Measurements from ENCODE around the gene CERT1. TPM values are rescaled to one million over a fixed set of nuclear protein-coding genes. Genes with fewer than 3 reads are reported as not detected.

Gene CERT1
- total RNA-seq, 6 donors from 2014 or later: 22.3 to 79.3 (median 58.0) TPM

GRCh38 chr5:75355236-75355635 lies 156.2 kb downstream of the CERT1 start:
- no peak for TF ChIP-seq POLR2A (IDR thresholded peaks at IDR 0.05)
- no peak for TF ChIP-seq EP300 (IDR thresholded peaks at IDR 0.05)
- TF ChIP-seq, protein P1, sequence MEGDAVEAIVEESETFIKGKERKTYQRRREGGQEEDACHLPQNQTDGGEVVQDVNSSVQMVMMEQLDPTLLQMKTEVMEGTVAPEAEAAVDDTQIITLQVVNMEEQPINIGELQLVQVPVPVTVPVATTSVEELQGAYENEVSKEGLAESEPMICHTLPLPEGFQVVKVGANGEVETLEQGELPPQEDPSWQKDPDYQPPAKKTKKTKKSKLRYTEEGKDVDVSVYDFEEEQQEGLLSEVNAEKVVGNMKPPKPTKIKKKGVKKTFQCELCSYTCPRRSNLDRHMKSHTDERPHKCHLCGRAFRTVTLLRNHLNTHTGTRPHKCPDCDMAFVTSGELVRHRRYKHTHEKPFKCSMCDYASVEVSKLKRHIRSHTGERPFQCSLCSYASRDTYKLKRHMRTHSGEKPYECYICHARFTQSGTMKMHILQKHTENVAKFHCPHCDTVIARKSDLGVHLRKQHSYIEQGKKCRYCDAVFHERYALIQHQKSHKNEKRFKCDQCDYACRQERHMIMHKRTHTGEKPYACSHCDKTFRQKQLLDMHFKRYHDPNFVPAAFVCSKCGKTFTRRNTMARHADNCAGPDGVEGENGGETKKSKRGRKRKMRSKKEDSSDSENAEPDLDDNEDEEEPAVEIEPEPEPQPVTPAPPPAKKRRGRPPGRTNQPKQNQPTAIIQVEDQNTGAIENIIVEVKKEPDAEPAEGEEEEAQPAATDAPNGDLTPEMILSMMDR (IDR thresholded peaks at IDR 0.05): no peak
- TF ChIP-seq POLR2AphosphoS5 (IDR thresholded peaks at IDR 0.05): no peak
- H3K27ac ChIP-seq: no peak overlapping the region
- H3K36me3 ChIP-seq: peaks cover 36 to 98% (median 81%) of the 10 kb centered on the region in 4 donors
- no peaks in the 10 kb centered on the region for H3K9me3 ChIP-seq
- ATAC-seq (ENCODE audit: low FRiP score in 2 of 2) (no peak), DNase-seq (no peak)
- no peaks in the 10 kb centered on the region for H3K27me3 ChIP-seq
- H3K4me3 ChIP-seq: no peak overlapping the region
- 96% methylated on average over 6 of the region's 6 CpGs for WGBS, 2 donors
- no peaks in the 10 kb centered on the region for H3K4me1 ChIP-seq

DNA sequence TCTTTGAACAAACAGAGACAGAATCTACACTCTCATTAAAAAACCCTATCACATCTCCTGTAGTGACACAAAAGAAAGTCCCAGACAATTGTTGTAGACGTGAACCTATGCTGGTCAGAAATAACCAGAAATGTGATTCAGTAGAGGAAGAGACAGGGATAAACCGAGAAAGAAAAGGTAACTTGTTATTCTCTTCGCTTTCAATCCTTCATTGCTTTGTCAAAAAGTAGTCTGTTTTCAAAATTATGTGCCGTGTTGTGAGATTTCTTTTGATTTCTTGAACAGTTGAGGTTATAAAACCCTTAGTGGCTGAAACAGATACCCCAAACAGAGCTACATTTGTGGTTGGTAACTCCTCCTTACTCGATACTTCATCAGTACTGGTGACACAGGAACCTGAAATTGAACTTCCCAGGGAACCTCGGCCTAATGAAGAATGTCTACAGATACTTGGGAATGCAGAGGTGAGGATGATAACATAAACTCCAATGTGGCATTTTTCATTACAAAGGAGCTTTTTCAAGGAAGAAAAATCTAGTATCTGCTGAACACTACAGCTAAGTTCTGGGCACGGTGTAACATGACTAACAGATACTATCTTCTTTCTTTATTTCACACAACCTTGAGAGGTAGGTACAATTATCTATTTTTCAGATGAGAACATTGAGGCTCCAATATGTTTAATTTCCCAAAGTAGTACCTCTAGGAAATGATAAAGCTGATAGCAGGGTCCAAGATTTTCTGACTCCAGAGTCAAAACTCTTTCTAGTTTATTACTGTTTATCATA lies 160.1 kb downstream of the CERT1 start:
- H3K4me1 ChIP-seq: no peaks in the 10 kb centered on the region
- WGBS, 2 donors: 89 to 90% methylated on average over 7 of the region's 7 CpGs
- TF ChIP-seq POLR2A (IDR thresholded peaks at IDR 0.05) (no peak), POLR2AphosphoS5 (IDR thresholded peaks at IDR 0.05) (no peak), EP300 (IDR thresholded peaks at IDR 0.05) (no peak)
- TF ChIP-seq, protein P1 (IDR thresholded peaks at IDR 0.05): no peak
- no peaks in the 10 kb centered on the region for H3K27me3 ChIP-seq
- H3K27ac ChIP-seq: no peak overlapping the region
- no peaks in the 10 kb centered on the region for H3K9me3 ChIP-seq
- peaks cover 19 to 98% (median 69%) of the 10 kb centered on the region in 4 donors for H3K36me3 ChIP-seq
- ATAC-seq (ENCODE audit: low FRiP score in 2 of 2) (no peak), DNase-seq (no peak)
- H3K4me3 ChIP-seq: no peak overlapping the region

- TF ChIP-seq POLR2A (IDR thresholded peaks at IDR 0.05): no peak
- TF ChIP-seq EP300 (IDR thresholded peaks at IDR 0.05): no peak
- TF ChIP-seq, protein P1 (IDR thresholded peaks at IDR 0.05): no peak
- no peak for TF ChIP-seq POLR2AphosphoS5 (IDR thresholded peaks at IDR 0.05)
- ATAC-seq (ENCODE audit: low FRiP score in 2 of 2) (no peak), DNase-seq (no peak)
- H3K4me3 ChIP-seq: no peak overlapping the region
- no peak overlapping the region for H3K27ac ChIP-seq
- peaks cover 23 to 97% (median 61%) of the 10 kb centered on the region in 4 donors for H3K36me3 ChIP-seq
- WGBS, 2 donors: 94 to 96% methylated on average over 2 of the region's 2 CpGs
- no peaks in the 10 kb centered on the region for H3K9me3 ChIP-seq
- no peaks in the 10 kb centered on the region for H3K27me3 ChIP-seq
- H3K4me1 ChIP-seq: no peaks in the 10 kb centered on the region
Measured at GRCh38 chr5:75349663-75350062, 161.8 kb downstream of the CERT1 start.

DNA sequence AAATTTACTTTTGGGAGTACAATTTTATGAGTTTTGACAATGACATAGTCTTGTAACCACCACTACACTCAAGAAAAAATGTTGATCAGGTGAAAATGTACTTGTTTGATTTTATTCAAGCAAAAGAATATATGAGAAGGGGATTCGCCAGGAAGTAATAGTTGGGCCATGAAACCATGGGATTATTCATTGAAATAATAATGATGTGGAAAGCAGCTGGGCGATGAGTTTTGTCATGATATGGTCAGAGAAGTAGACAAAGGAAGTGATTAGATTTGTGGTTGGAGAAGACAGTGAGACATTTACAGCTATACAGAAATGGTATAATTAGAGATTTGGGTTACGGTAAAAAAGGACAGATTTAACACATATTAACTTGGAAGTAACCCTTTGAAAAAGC lies 163.2 kb downstream of the CERT1 start:
- 83 to 90% methylated on average over 3 of the region's 3 CpGs for WGBS, 2 donors
- no peaks in the 10 kb centered on the region for H3K4me1 ChIP-seq
- H3K27ac ChIP-seq: no peak overlapping the region
- no peak overlapping the region for H3K4me3 ChIP-seq
- ATAC-seq (ENCODE audit: low FRiP score in 2 of 2) (no peak), DNase-seq (no peak)
- no peaks in the 10 kb centered on the region for H3K27me3 ChIP-seq
- TF ChIP-seq, protein P1 (IDR thresholded peaks at IDR 0.05): no peak
- TF ChIP-seq POLR2AphosphoS5 (IDR thresholded peaks at IDR 0.05): no peak
- no peak for TF ChIP-seq POLR2A (IDR thresholded peaks at IDR 0.05)
- TF ChIP-seq EP300 (IDR thresholded peaks at IDR 0.05): no peak
- peaks cover 25 to 92% (median 57%) of the 10 kb centered on the region in 4 donors for H3K36me3 ChIP-seq
- no peaks in the 10 kb centered on the region for H3K9me3 ChIP-seq

DNA sequence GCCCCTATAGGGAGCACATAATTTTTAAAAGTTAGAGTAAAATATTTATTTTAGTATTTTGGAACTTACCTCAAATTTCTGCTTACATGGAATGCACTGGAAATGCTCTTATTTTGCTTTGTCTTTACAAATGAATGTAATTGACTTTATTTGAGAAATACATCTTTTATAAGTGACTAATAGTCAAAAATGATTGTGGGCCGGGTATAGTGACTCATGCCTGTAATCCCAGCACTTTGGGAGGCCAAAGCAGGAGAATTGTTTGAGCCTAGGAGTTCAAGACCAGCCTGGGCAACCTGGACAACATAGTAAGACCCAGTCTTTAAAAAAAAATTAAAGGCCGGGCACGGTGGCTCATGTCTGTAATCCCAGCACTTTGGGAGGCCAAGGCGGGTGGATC lies 168.6 kb downstream of the CERT1 start:
- 96% methylated on average over 4 of the region's 4 CpGs for WGBS, 2 donors
- H3K27me3 ChIP-seq: no peaks in the 10 kb centered on the region

More for the DNA sequence above, 168.6 kb downstream of the CERT1 start:
- Histone ChIP-seq H3K9me3 (no peaks in the 10 kb centered on the region), H3K36me3 (peaks cover 15 to 46% (median 22%) of the 10 kb centered on the region in 4 donors), H3K4me1 (peaks cover 11 to 20% (median 12%) of the 10 kb centered on the region in 4 donors), H3K4me3 (no peak overlapping the region), H3K27ac (no peak overlapping the region)
- no peak for DNase-seq
- TF ChIP-seq POLR2AphosphoS5 (IDR thresholded peaks at IDR 0.05) (no peak), POLR2A (IDR thresholded peaks at IDR 0.05) (no peak), EP300 (IDR thresholded peaks at IDR 0.05) (no peak)
- TF ChIP-seq, protein P1 (IDR thresholded peaks at IDR 0.05): no peak
- ATAC-seq (ENCODE audit: low FRiP score in 2 of 2): no peak
